GM10847 (cell line): ENCODE measurements around the gene P3H3.

Experiments
- POLR2A ChIP-seq: IDR thresholded peaks from 2 replicates; pipeline ENCODE4 v1.6.1; 2011; ENCODE audit not compliant: insufficient read length; ENCODE audit errors: extremely low read depth

The P3H3 gene

GRCh38 chr12:6788972-6789924 is 39.0 kb upstream of the P3H3 start, which contains the start of gene CD4:
TSS of gene CD4 (plus strand) at chr12:6789528. CDS start at chr12:6800139, 10,611 bp downstream.
- no peak for TF ChIP-seq POLR2A

GRCh38 chr12:6790496-6791150 is 37.6 kb upstream of the P3H3 start:
- TF ChIP-seq POLR2A: no peak

GRCh38 chr12:6791931-6792520 is 36.2 kb upstream of the P3H3 start:
- no peak for TF ChIP-seq POLR2A

- no peak for TF ChIP-seq POLR2A
These were observed 35.5 kb upstream of the P3H3 start for GRCh38 chr12:6792522-6793201.

- TF ChIP-seq POLR2A: no peak
These were observed 33.1 kb upstream of the P3H3 start for GRCh38 chr12:6795088-6795487.

- no peak for TF ChIP-seq POLR2A
These were observed 31.6 kb upstream of the P3H3 start for GRCh38 chr12:6796576-6796975.

- TF ChIP-seq POLR2A: no peak
These were observed 29.1 kb upstream of the P3H3 start for GRCh38 chr12:6799147-6799546.

- no peak for TF ChIP-seq POLR2A
These were observed 21.0 kb upstream of the P3H3 start for GRCh38 chr12:6807170-6807569.

GRCh38 chr12:6809056-6809455 is 19.2 kb upstream of the P3H3 start:
- no peak for TF ChIP-seq POLR2A

GRCh38 chr12:6810758-6811157 is 17.4 kb upstream of the P3H3 start:
- TF ChIP-seq POLR2A: no peak

- TF ChIP-seq POLR2A: no peak
These were observed 14.8 kb upstream of the P3H3 start for GRCh38 chr12:6813363-6813762.

GRCh38 chr12:6816598-6816997 is 11.6 kb upstream of the P3H3 start:
- TF ChIP-seq POLR2A: no peak

- no peak for TF ChIP-seq POLR2A
These were observed 11.1 kb upstream of the P3H3 start for GRCh38 chr12:6817098-6817497.

GRCh38 chr12:6817662-6818157 is 10.5 kb upstream of the P3H3 start:
- no peak for TF ChIP-seq POLR2A

GRCh38 chr12:6818222-6818621 is 10.0 kb upstream of the P3H3 start:
- TF ChIP-seq POLR2A: no peak
